CD8-positive, alpha-beta memory T cell (primary cell): Measurements from ENCODE around the gene TAL1. TPM values are rescaled to one million over a fixed set of nuclear protein-coding genes. Genes with fewer than 3 reads are reported as not detected.
"Not testable (repeated sequence)": the region's sequence is repeated elsewhere in the genome, so short reads cannot be mapped to it uniquely, and the experiment has no call there.

ENCODE experiments used
- CTCF ChIA-PET: fragments of 350-600 bp; sonication (Branson Sonifier 250); formaldehyde crosslinking; loops from one replicate; lab custom pipeline; 2021; ENCODE audit warnings: antibody characterized with exemption; lab: Charles Lee
- POLR2A ChIA-PET: fragments of 350-600 bp; sonication (Branson Sonifier 250); formaldehyde crosslinking; loops from one replicate; lab custom pipeline; 2021; ENCODE audit warnings: antibody characterized with exemption; lab: Charles Lee
- DNase-seq, 5 donors: peaks; one replicate each; pipeline versions ENCODE4 v3.0.0 to v3.0.0-alpha.2; 2020 to 2022; ENCODE audit warnings: mixed read lengths in 1 of 5
- H3K27ac ChIP-seq: one replicate; pipeline ENCODE4 v1.7.0; 2013; ENCODE audit warnings: low read depth, mild to moderate bottlenecking, low read length, moderate library complexity
- H3K27me3 ChIP-seq: 2 replicates; pipeline ENCODE4 v1.7.0; 2013; ENCODE audit warnings: low read length, mild to moderate bottlenecking; ENCODE audit not compliant: insufficient read depth, poor library complexity, severe bottlenecking
- H3K36me3 ChIP-seq: 2 replicates; pipeline ENCODE4 v1.7.0; 2013; ENCODE audit warnings: mild to moderate bottlenecking, low read length, moderate library complexity; ENCODE audit not compliant: insufficient read depth
- H3K4me1 ChIP-seq: 2 replicates; pipeline ENCODE4 v1.7.0; 2013; ENCODE audit warnings: mild to moderate bottlenecking, low read length, moderate library complexity; ENCODE audit not compliant: insufficient read depth
- H3K4me3 ChIP-seq: 2 replicates; pipeline ENCODE4 v1.7.0; 2013; ENCODE audit warnings: mild to moderate bottlenecking, low read length
- H3K9me3 ChIP-seq: 2 replicates; pipeline ENCODE4 v1.7.0; 2013; ENCODE audit warnings: mild to moderate bottlenecking, low read length
- H3K27ac Mint-ChIP-seq, 8 donors: one replicate each; pipeline ENCODE4 v1.8.0; 2020 to 2021; ENCODE audit warnings: mixed read lengths in 8 of 8, mild to moderate bottlenecking in 6 of 8, inconsistent platforms in 3 of 8, moderate library complexity in 3 of 8
- H3K27me3 Mint-ChIP-seq, 2 donors: one replicate each; pipeline ENCODE4 v1.8.0; 2020 to 2021; ENCODE audit warnings: mixed read lengths in 2 of 2, mild to moderate bottlenecking in 1 of 2, moderate library complexity in 1 of 2
- H3K36me3 Mint-ChIP-seq, 3 donors: one replicate each; pipeline ENCODE4 v1.8.0; 2020 to 2021; ENCODE audit warnings: mixed read lengths in 3 of 3, inconsistent platforms in 1 of 3, mild to moderate bottlenecking in 1 of 3
- H3K4me1 Mint-ChIP-seq, 3 donors: one replicate each; pipeline ENCODE4 v1.8.0; 2020 to 2021; ENCODE audit warnings: mixed read lengths in 3 of 3, inconsistent platforms in 1 of 3, mild to moderate bottlenecking in 1 of 3
- H3K4me3 Mint-ChIP-seq, 7 donors: one replicate each; pipeline ENCODE4 v1.8.0; 2020 to 2021; ENCODE audit warnings: mixed read lengths in 7 of 7, mild to moderate bottlenecking in 6 of 7, moderate library complexity in 4 of 7, inconsistent platforms in 2 of 7
- H3K9me3 Mint-ChIP-seq, 5 donors: one replicate each; pipeline ENCODE4 v1.8.0; 2020 to 2022; ENCODE audit warnings: mixed read lengths in 5 of 5, mild to moderate bottlenecking in 3 of 5, moderate library complexity in 2 of 5, inconsistent platforms in 1 of 5
- polyA plus RNA-seq: library from polyadenylated mRNA; unstranded; fragments of 300-500 nt; fragmentation: Illumina TruSeq; gene quantifications from one replicate; pipeline ENCODE4 v1.2.3, GENCODE V29; 2021
- total RNA-seq, 2 experiments: library from RNA; stranded (reverse); gene quantifications; one replicate each; pipeline ENCODE4 v1.2.3, GENCODE V29; 2021

TAL1 gene
- total and polyA plus RNA-seq, 3 experiments from 2014 or later: not detected

GRCh38 chr1:47193496-47193895 is 38.5 kb downstream of the TAL1 start:
- POLR2A ChIA-PET, H3K9me3 Mint-ChIP-seq, H3K36me3 Mint-ChIP-seq: not testable (repeated sequence)

GRCh38 chr1:47192458-47193384 is 39.3 kb downstream of the TAL1 start:
- ChIA-PET POLR2A (no interaction called here), CTCF (interaction anchor here (0.8 to 5.0 kb wide), 13 partner anchors 9 to 562 kb away, joined by 3 to 43 read pairs (median 5); partner anchors contain the start of gene FOXD2)
- Histone ChIP-seq H3K4me1 (no peaks in the 10 kb centered on the region), H3K9me3 (no peaks in the 10 kb centered on the region), H3K4me3 (no peak overlapping the region), H3K27me3 (no peaks in the 10 kb centered on the region), H3K36me3 (no peaks in the 10 kb centered on the region), H3K27ac (no peak overlapping the region)
- peak; percentile 35 to 74 (median 46) for DNase-seq
- Mint-ChIP-seq H3K36me3 (no peaks in the 10 kb centered on the region), H3K4me1 (peaks cover 4 to 5% (median 4%) of the 10 kb centered on the region in 3 donors), H3K27ac (no peak overlapping the region), H3K4me3 (no peak overlapping the region), H3K9me3 (no peaks in the 10 kb centered on the region), H3K27me3 (peaks cover 10 to 18% of the 10 kb centered on the region in 2 donors)

More at GRCh38 chr1:47193496-47193895, 38.5 kb downstream of the TAL1 start:
- not testable (repeated sequence) for H3K4me3 ChIP-seq, H3K27ac Mint-ChIP-seq, H3K4me3 Mint-ChIP-seq, H3K9me3 ChIP-seq, H3K4me1 Mint-ChIP-seq, H3K27me3 ChIP-seq, H3K27ac ChIP-seq, H3K4me1 ChIP-seq, DNase-seq, H3K36me3 ChIP-seq
- CTCF ChIA-PET: interaction anchor here (1.2 to 5.0 kb wide), 10 partner anchors 8 to 517 kb away, joined by 3 to 43 read pairs (median 8); partner anchors contain the start of gene FOXD2
- peaks cover 14 to 25% of the 10 kb centered on the region in 2 donors for H3K27me3 Mint-ChIP-seq

GRCh38 chr1:47191940-47192457 is 40.0 kb downstream of the TAL1 start:
- no peaks in the 10 kb centered on the region for H3K9me3 ChIP-seq
- no peaks in the 10 kb centered on the region for H3K4me1 ChIP-seq
- Mint-ChIP-seq H3K27ac (no peak overlapping the region), H3K27me3 (peaks cover 11 to 15% of the 10 kb centered on the region in 2 donors), H3K9me3 (no peaks in the 10 kb centered on the region), H3K4me1 (peaks cover 4 to 5% (median 4%) of the 10 kb centered on the region in 3 donors), H3K4me3 (no peak overlapping the region), H3K36me3 (no peaks in the 10 kb centered on the region)
- H3K4me3 ChIP-seq: no peak overlapping the region
- no peak for DNase-seq
- H3K36me3 ChIP-seq: no peaks in the 10 kb centered on the region
- ChIA-PET CTCF (interaction anchor here (1.1 to 5.0 kb wide), 8 partner anchors 9 to 246 kb away, joined by 3 to 43 read pairs (median 12); partner anchors contain the start of gene FOXD2), POLR2A (no interaction called here)
- no peak overlapping the region for H3K27ac ChIP-seq
- no peaks in the 10 kb centered on the region for H3K27me3 ChIP-seq

GRCh38 chr1:47190857-47191256 is 41.2 kb downstream of the TAL1 start:
- ChIA-PET POLR2A (no interaction called here), CTCF (interaction anchor here (0.9 to 5.0 kb wide), 2 partner anchors 10 to 12 kb away, joined by 3 to 43 read pairs; no protein-coding TSS in a partner anchor)
- H3K4me1 ChIP-seq: no peaks in the 10 kb centered on the region
- peak overlapping the region; percentile 47 for H3K27ac ChIP-seq
- H3K4me3 Mint-ChIP-seq: no peak overlapping the region
- H3K27me3 Mint-ChIP-seq: peaks cover 8 to 10% of the 10 kb centered on the region in 2 donors
- no peak for DNase-seq
- H3K9me3 ChIP-seq: no peaks in the 10 kb centered on the region
- no peaks in the 10 kb centered on the region for H3K9me3 Mint-ChIP-seq
- H3K4me3 ChIP-seq: no peak overlapping the region
- H3K4me1 Mint-ChIP-seq: peaks cover 4 to 5% (median 4%) of the 10 kb centered on the region in 3 donors
- no peak overlapping the region for H3K27ac Mint-ChIP-seq
- no peaks in the 10 kb centered on the region for H3K36me3 ChIP-seq
- H3K36me3 Mint-ChIP-seq: no peaks in the 10 kb centered on the region
- no peaks in the 10 kb centered on the region for H3K27me3 ChIP-seq

GRCh38 chr1:47190509-47190855 is 41.5 kb downstream of the TAL1 start:
- H3K4me3 ChIP-seq: no peak overlapping the region
- DNase-seq: no peak
- H3K36me3 ChIP-seq: no peaks in the 10 kb centered on the region
- ChIA-PET CTCF (interaction anchor here (0.9 to 5.0 kb wide), 2 partner anchors 11 kb away, joined by 3 to 43 read pairs; no protein-coding TSS in a partner anchor), POLR2A (no interaction called here)
- H3K9me3 Mint-ChIP-seq: no peaks in the 10 kb centered on the region
- no peaks in the 10 kb centered on the region for H3K4me1 ChIP-seq
- no peak overlapping the region for H3K4me3 Mint-ChIP-seq
- peaks cover 4 to 5% (median 4%) of the 10 kb centered on the region in 3 donors for H3K4me1 Mint-ChIP-seq
- no peaks in the 10 kb centered on the region for H3K9me3 ChIP-seq
- H3K27ac Mint-ChIP-seq: no peak overlapping the region
- peak overlapping the region; percentile 47 for H3K27ac ChIP-seq
- H3K27me3 ChIP-seq: no peaks in the 10 kb centered on the region
- H3K27me3 Mint-ChIP-seq: peaks cover 9 to 10% of the 10 kb centered on the region in 2 donors
- no peaks in the 10 kb centered on the region for H3K36me3 Mint-ChIP-seq

GRCh38 chr1:47189844-47190508 is 42.0 kb downstream of the TAL1 start, which contains the start of gene PDZK1IP1:
Gene PDZK1IP1 (minus strand): TSS chr1:47190036. CDS start chr1:47189932, 104 bp downstream.
- POLR2A ChIA-PET: no interaction called here
- Mint-ChIP-seq H3K36me3 (no peaks in the 10 kb centered on the region), H3K27ac (no peak within 1 kb of the TSS), H3K4me1 (peaks cover 4 to 5% (median 4%) of the 10 kb centered on the region in 3 donors), H3K4me3 (no peak within 1 kb of the TSS), H3K27me3 (peaks cover 9 to 15% of the 10 kb centered on the region in 2 donors), H3K9me3 (no peaks in the 10 kb centered on the region)
- H3K4me3 ChIP-seq: no peak within 1 kb of the TSS
- peak within 1 kb of the TSS; percentile 47 for H3K27ac ChIP-seq
- no peaks in the 10 kb centered on the region for H3K9me3 ChIP-seq
- no peaks in the 10 kb centered on the region for H3K36me3 ChIP-seq
- CTCF ChIA-PET: interaction anchor here (5.0 kb wide), 1 partner anchor 11 kb away, joined by 43 read pairs; no protein-coding TSS in a partner anchor
- DNase-seq: no peak
- H3K27me3 ChIP-seq: no peaks in the 10 kb centered on the region
- H3K4me1 ChIP-seq: no peaks in the 10 kb centered on the region

GRCh38 chr1:47188791-47189785 is 42.9 kb downstream of the TAL1 start:
- H3K36me3 ChIP-seq: no peaks in the 10 kb centered on the region
- Mint-ChIP-seq H3K4me1 (peaks cover 4 to 5% (median 4%) of the 10 kb centered on the region in 3 donors), H3K4me3 (no peak overlapping the region), H3K27ac (no peak overlapping the region), H3K27me3 (peaks cover 7 to 19% of the 10 kb centered on the region in 2 donors), H3K36me3 (no peaks in the 10 kb centered on the region), H3K9me3 (no peaks in the 10 kb centered on the region)
- no peak for DNase-seq
- H3K27ac ChIP-seq: no peak overlapping the region
- H3K4me3 ChIP-seq: no peak overlapping the region
- no peaks in the 10 kb centered on the region for H3K9me3 ChIP-seq
- H3K27me3 ChIP-seq: no peaks in the 10 kb centered on the region
- ChIA-PET POLR2A (no interaction called here), CTCF (interaction anchor here (1.7 to 5.0 kb wide), 2 partner anchors 10 kb away, joined by 7 to 43 read pairs; no protein-coding TSS in a partner anchor)
- H3K4me1 ChIP-seq: no peaks in the 10 kb centered on the region
